Activated gamma-delta T cell (primary cell): ENCODE measurements around the gene ZNF581.

ENCODE experiments used
- DNase-seq: peaks from one replicate; lab custom pipeline; 2025; lab: John Stamatoyannopoulos, UW
- total RNA-seq, 2 donors: gene quantifications; one replicate each; lab custom pipeline; 2026; lab: John Stamatoyannopoulos, UW

ZNF581 gene, protein sequence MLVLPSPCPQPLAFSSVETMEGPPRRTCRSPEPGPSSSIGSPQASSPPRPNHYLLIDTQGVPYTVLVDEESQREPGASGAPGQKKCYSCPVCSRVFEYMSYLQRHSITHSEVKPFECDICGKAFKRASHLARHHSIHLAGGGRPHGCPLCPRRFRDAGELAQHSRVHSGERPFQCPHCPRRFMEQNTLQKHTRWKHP
- 12.1 to 13.7 reads per million in 2 donors for total RNA-seq

- DNase-seq = peak; percentile 54
Observed at GRCh38 chr19:55643003-55643886, at the start of gene ZNF581. Gene ZNF581 (plus strand): TSS chr19:55643649. CDS start chr19:55644572, 923 bp downstream.

GRCh38 chr19:55594996-55595545 lies 48.4 kb upstream of the ZNF581 start:
- no peak for DNase-seq

DNA sequence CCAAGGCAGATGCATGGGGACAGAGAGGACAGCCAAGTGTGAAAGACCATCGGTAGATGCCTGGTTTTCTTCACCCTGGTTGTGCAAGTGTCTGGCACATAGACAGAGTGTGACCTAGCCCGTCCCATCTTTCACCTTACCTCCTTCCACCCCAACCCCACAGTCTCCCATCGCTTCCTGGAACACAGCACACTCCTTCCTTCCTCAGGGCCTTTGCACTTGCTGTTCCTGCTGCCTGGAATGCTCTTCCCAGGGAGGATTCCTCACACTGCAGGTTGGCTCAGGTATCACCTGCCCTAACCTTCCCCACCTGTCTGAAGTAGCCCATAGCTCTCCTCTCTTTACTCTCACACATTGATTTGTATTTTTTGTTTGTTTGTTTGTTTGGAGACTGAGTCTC lies 47.1 kb upstream of the ZNF581 start:
- DNase-seq = no peak

- no peak for DNase-seq
Observed at GRCh38 chr19:55597501-55597921, 45.9 kb upstream of the ZNF581 start.

GRCh38 chr19:55598034-55598433 lies 45.4 kb upstream of the ZNF581 start:
- no peak for DNase-seq

DNA sequence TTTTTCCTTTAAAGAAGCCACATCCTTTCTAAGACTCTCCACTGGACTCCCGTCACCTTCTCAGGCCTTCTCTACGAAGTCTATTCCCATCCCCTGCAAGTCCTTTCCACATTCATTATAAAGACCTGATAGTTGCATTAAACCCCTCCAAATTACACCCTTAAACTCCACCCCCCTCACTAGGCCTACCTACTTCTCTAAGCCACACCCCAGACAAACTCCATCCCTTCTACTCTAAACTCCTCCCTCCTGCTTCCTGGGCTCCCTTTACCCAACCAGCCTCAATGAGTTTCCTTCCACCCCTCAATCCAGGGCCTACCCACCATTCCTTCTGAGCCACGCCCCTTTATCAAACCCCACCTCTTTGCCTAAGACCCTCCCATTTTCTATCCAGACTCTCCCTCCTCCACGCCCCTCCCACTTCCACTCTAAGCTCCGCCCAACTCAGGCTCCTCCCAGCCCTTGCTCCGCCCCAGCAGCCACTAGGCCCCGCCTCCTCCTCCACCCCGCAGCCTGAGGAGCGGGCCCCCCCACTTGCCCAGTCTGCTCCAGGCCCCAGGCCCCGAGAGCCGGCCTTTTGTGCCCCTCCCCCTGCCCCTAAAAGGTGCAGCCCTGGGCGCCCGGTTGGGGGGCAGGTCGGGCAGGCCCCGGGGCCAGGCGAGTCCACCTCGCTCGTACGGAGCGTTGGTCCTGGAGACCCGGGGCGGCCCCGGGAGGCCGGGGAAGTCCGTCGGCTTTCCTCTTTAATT lies 44.6 kb upstream of the ZNF581 start:
- peak; percentile 74 for DNase-seq

DNA sequence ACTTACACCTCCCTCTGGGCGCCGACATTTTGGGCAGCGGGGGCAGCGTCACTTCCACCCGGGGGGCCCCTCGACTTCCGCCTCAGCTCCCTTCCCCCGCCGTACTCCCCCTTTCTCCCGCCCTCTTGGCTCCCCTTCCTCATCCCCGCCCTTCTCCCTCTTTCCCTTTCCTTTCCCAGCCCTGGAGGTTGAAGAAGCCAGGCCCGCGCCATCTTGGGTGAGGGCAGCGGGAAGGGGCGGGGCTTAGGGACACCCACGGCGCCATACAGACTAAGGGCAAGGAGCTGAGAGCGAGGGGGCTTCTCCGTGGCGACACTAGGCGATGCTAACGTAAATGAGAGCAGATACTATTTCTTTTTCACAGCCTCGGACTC lies 44.0 kb upstream of the ZNF581 start, which contains the start of gene FIZ1:
FIZ1 (minus strand) TSS at position 50 of the 374 bp plus-strand sequence. CDS start 1,652 bp downstream, outside the sequence.
- DNase-seq = peak; percentile 74

- peak; percentile 77 for DNase-seq
Observed at GRCh38 chr19:55599842-55600661, 43.4 kb upstream of the ZNF581 start, which contains the start of gene ZNF524. Gene ZNF524 (plus strand): TSS chr19:55600288. CDS start chr19:55602113, 1,825 bp downstream.

DNA sequence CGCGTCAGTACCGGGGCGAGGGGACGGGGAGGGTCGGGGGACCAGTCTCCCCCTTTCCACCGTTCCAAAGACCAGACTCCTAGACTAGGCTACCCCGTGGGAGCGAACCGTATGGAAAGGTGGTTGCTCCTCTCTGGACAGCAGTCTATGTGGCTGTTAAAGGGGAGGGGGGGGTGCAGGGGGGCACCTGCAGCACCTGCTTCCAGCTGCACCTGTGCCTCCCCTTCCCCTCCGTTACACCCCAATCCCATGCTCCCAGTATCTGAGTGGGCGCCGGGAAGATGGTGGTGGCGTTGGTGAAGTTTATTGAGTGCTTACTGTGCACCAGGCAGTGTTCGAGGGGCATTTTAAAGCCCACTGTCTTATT lies 42.8 kb upstream of the ZNF581 start:
- no peak for DNase-seq

GRCh38 chr19:55601084-55601483 lies 42.4 kb upstream of the ZNF581 start:
- no peak for DNase-seq

GRCh38 chr19:55602104-55603001 lies 41.1 kb upstream of the ZNF581 start:
- DNase-seq = no peak

DNA sequence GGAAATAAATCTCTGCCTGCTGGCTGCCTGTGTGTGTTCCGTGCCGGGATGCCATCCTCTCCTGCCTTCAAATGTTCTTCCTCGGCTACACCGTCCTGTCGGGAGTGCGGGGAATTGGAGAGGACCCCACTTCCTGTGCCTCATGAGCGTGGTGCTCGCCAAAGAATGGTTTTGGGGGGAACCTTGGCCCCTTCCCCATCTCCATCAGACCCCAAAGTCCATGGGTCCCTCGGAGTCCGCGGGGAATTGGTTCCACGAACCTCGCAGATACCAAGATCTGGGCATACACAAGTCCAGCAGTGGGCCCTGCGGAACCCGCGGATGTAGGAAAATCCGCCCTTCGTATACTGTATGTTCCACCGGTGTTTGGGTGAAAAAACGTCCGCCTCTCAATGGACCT lies 40.3 kb upstream of the ZNF581 start:
- DNase-seq = no peak

GRCh38 chr19:55603581-55604292 lies 39.7 kb upstream of the ZNF581 start:
- DNase-seq = no peak

DNA sequence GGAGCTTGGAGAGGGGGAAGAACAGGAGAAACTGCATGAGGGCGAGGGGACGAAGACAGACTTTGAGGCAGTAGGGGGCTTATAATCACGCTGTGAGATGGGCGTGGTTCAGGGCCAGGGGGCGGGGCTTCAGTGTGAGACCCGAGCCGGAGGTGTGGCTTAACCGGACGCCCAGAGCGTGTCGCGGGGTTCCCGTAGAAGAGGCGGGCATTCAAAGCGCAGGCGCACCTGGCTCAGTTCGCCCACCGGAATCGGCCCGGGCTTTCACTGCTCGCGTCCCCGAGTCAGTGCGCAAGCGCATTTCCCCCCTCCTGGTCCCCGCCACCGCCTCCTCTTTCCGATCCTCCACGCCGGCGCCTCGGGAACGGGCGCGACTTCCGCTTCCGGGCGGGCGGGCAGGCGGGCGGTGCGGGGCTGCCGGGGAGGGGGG lies 38.2 kb upstream of the ZNF581 start:
- DNase-seq = peak; percentile 95

GRCh38 chr19:55605637-55606470 lies 37.6 kb upstream of the ZNF581 start, which contains the start of gene ZNF865:
Gene ZNF865 (plus strand): TSS chr19:55605647. CDS start chr19:55613619, 7,972 bp downstream.
- DNase-seq = no peak

DNA sequence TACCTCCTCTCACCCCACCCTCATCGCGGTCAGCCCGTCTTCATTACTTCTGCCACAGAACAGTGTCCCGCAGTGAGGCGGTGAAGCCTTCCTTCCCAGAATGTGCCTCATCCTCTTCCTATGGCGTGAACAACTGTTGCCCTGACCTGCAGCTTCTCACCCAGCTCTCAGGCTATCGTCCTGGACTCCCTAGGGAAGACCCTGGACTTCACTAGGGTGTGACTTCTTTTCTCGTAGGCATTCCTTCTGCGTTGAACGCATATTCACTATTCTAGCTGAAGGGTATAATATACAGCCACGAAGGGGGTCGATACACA lies 37.0 kb upstream of the ZNF581 start:
- no peak for DNase-seq

DNA sequence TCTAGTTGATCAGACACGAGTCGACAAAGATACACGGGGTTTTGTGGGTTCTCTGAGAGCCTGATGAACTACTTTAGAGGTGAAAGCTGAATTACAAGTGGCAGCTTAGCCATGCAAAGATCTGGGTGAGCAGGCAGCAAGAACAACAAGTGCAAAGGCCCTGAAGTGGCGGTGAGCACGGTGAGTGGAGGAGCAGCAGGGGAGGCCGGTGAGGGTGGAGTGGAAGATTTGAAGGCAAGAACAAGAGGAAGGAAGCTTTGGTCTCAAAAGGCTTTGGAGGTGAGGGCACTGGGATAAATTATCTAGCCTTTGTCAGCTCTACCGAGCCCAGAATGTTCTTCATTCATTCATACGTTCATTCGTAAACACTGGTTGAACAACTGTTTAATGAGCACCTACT lies 36.6 kb upstream of the ZNF581 start:
- DNase-seq = no peak

- no peak for DNase-seq
Observed at GRCh38 chr19:55609326-55609725, 34.1 kb upstream of the ZNF581 start.
